ENCODE data around the gene PLA2G4F. TPM values are rescaled to one million over a fixed set of nuclear protein-coding genes. Genes with fewer than 3 reads are reported as not detected.

PLA2G4F gene
- total RNA-seq, 2 experiments from 2014 or later = not detected

GRCh38 chr15:42146551-42147430 lies 9.6 kb downstream of the PLA2G4F start:
- no TSS peak for BruUV-seq (replicated peaks)
- H3K9me2 ChIP-seq (ENCODE audit: insufficient read depth, low read length) = no peaks in the 10 kb centered on the region
- POLR2A ChIA-PET = no interaction called here
- no peak for TF ChIP-seq EZH2phosphoT487 (IDR thresholded peaks at IDR 0.05; ENCODE audit: borderline replicate concordance, low read depth, low read length)
- no peak for TF ChIP-seq CTCF (conservative IDR thresholded peaks at IDR 0.05; ENCODE audit: low read length)
- CTCF ChIA-PET (ENCODE audit: unreplicated experiment) = no interaction called here
- DNase-seq (ENCODE audit: low spot score) = no peak
- no peaks in the 10 kb centered on the region for H3K4me1 ChIP-seq (ENCODE audit: insufficient read depth, low read length, poor library complexity, severe bottlenecking)
- H3K27ac ChIP-seq (ENCODE audit: low read depth, low read length, poor library complexity, severe bottlenecking) = no peak overlapping the region
- no peak overlapping the region for H3K4me3 ChIP-seq (ENCODE audit: low read depth, low read length, poor library complexity, severe bottlenecking)
- H2AFZ ChIP-seq (ENCODE audit: low read length) = no peak overlapping the region
- H4K20me1 ChIP-seq (ENCODE audit: insufficient read depth, low read length) = no peaks in the 10 kb centered on the region
- intact Hi-C loops (cut with micrococcal nuclease; ENCODE audit: unreplicated experiment) = no loop called here
- no peaks in the 10 kb centered on the region for H3K79me2 ChIP-seq (ENCODE audit: insufficient read depth, low read depth, low read length)
- H3K4me2 ChIP-seq (ENCODE audit: low read length) = no peak overlapping the region
- H3K9me3 ChIP-seq (ENCODE audit: low read length) = no peaks in the 10 kb centered on the region
- no peaks in the 10 kb centered on the region for H3K36me3 ChIP-seq (ENCODE audit: insufficient read depth, low read length)

- no peak overlapping the region for H2AFZ ChIP-seq (ENCODE audit: low read length)
- H3K27ac ChIP-seq (ENCODE audit: low read depth, low read length, poor library complexity, severe bottlenecking) = no peak overlapping the region
- CTCF ChIA-PET (ENCODE audit: unreplicated experiment) = no interaction called here
- H3K4me2 ChIP-seq (ENCODE audit: low read length) = no peak overlapping the region
- no peaks in the 10 kb centered on the region for H4K20me1 ChIP-seq (ENCODE audit: insufficient read depth, low read length)
- no peaks in the 10 kb centered on the region for H3K9me2 ChIP-seq (ENCODE audit: insufficient read depth, low read length)
- H3K4me1 ChIP-seq (ENCODE audit: insufficient read depth, low read length, poor library complexity, severe bottlenecking) = no peaks in the 10 kb centered on the region
- intact Hi-C loops (cut with micrococcal nuclease; ENCODE audit: unreplicated experiment) = no loop called here
- POLR2A ChIA-PET = no interaction called here
- DNase-seq (ENCODE audit: low spot score) = no peak
- H3K4me3 ChIP-seq (ENCODE audit: low read depth, low read length, poor library complexity, severe bottlenecking) = no peak overlapping the region
- BruUV-seq (replicated peaks) = no TSS peak
- TF ChIP-seq EZH2phosphoT487 (IDR thresholded peaks at IDR 0.05; ENCODE audit: borderline replicate concordance, low read depth, low read length) (no peak), CTCF (conservative IDR thresholded peaks at IDR 0.05; ENCODE audit: low read length) (no peak)
- no peaks in the 10 kb centered on the region for H3K79me2 ChIP-seq (ENCODE audit: insufficient read depth, low read depth, low read length)
- no peaks in the 10 kb centered on the region for H3K36me3 ChIP-seq (ENCODE audit: insufficient read depth, low read length)
- H3K9me3 ChIP-seq (ENCODE audit: low read length) = no peaks in the 10 kb centered on the region
These were observed 10.6 kb downstream of the PLA2G4F start for GRCh38 chr15:42145546-42146455.

All from OCI-LY7 (cell line).